ENCODE results near the gene AGR2. TPM values are rescaled to one million over a fixed set of nuclear protein-coding genes. Genes with fewer than 3 reads are reported as not detected.
"Not testable (repeated sequence)": the region's sequence is repeated elsewhere in the genome, so short reads cannot be mapped to it uniquely, and the experiment has no call there.

Gene AGR2
- total RNA-seq, 1 donor from 2014 or later = 25.8 TPM

DNA sequence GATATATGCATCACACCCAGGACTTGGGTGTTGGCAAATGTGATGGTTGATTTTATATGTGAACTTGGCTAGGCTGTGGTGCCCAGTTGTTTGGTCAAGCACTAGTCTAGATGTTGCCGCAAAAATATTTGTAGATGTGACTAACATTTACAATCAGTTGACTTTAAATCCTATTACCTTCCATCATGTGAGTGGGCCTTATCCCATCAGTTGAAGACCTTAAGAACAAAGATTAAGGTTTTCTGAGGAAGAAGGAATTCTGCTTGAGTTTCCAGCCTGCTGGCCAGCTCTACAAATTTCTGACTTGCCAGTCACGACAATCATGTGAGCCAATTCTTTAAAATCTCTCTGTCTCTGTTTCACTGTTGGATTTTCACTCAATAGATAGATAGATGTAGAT lies 30.9 kb downstream of the AGR2 start:
- Mint-ChIP-seq H3K27me3 (no peaks in the 10 kb centered on the region), H3K36me3 (ENCODE audit: insufficient read depth) (peaks cover 4% of the 10 kb centered on the region), H3K4me3 (ENCODE audit: low read depth) (no peak overlapping the region), H3K9me3 (ENCODE audit: low read depth) (no peaks in the 10 kb centered on the region), H3K4me1 (ENCODE audit: low read depth) (peaks cover 15% of the 10 kb centered on the region), H3K27ac (no peak overlapping the region)
- no peak for TF ChIP-seq CTCF (IDR thresholded peaks at IDR 0.05; ENCODE audit: unreplicated experiment)
- DNase-seq (ENCODE audit: low spot score, unreplicated experiment) = no peak

DNA sequence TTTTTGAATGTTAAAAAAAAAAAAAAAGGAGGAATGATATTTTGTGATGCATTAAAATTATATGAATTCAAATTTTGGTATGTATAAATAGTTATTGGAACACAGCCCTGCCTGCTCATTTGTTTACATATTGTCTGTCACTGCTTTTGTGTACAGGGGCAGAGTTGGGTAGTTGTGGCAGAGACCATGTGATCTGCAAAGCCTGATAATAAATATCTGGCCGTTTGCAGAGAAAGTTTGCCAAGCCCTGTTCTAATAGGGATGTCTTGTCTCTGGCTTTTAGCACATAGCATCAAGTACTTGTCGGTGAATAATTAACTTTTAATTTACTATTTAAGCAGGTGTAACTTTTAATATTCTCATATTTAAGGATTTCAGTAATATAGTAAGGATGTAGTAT lies 31.5 kb downstream of the AGR2 start:
- Mint-ChIP-seq H3K4me3 (ENCODE audit: low read depth) (no peak overlapping the region), H3K9me3 (ENCODE audit: low read depth) (no peaks in the 10 kb centered on the region), H3K27ac (no peak overlapping the region), H3K27me3 (no peaks in the 10 kb centered on the region), H3K4me1 (ENCODE audit: low read depth) (peaks cover 15% of the 10 kb centered on the region), H3K36me3 (ENCODE audit: insufficient read depth) (peaks cover 4% of the 10 kb centered on the region)
- no peak for TF ChIP-seq CTCF (IDR thresholded peaks at IDR 0.05; ENCODE audit: unreplicated experiment)
- DNase-seq (ENCODE audit: low spot score, unreplicated experiment) = no peak

DNA sequence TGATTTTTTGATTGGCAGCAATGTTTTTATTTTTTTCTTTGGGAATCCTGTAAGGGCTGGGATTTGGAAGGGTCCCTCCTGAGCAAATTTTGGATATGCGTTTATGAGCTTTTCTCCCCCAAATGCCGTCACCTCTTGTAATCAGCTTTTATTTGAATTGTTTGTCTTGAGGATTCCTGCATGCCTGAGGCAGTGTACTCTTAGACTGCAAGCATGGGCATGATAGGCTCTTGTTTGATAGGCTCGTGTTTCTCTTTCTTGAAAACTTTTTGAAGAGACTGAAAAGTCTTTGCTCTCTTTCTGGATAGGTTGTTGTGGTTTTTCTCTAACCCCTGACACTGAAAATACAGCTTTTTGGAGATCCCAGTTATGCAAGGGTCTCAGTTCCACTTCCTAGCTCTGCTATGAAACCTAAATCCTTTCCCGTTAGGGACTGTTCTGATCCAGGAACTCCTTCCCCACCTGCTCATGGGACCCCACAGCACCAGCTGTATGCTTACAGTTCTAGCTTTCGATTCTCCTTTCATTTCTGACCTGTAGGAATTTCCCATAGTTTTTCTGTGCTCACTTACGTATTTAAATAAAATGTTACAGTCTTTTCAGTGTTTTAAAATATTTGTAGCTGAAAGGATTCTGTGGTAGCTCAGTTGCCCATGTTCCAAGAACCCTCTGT lies 34.0 kb downstream of the AGR2 start:
- H3K4me1 Mint-ChIP-seq (ENCODE audit: low read depth) = peaks cover 14% of the 10 kb centered on the region
- H3K27me3 Mint-ChIP-seq = no peaks in the 10 kb centered on the region
- peak overlapping the region; percentile 26 for H3K27ac Mint-ChIP-seq
- no peak overlapping the region for H3K4me3 Mint-ChIP-seq (ENCODE audit: low read depth)
- no peak for TF ChIP-seq CTCF (IDR thresholded peaks at IDR 0.05; ENCODE audit: unreplicated experiment)
- no peaks in the 10 kb centered on the region for H3K9me3 Mint-ChIP-seq (ENCODE audit: low read depth)
- DNase-seq (ENCODE audit: low spot score, unreplicated experiment) = no peak
- H3K36me3 Mint-ChIP-seq (ENCODE audit: insufficient read depth) = peaks cover 5% of the 10 kb centered on the region

GRCh38 chr7:16769994-16770393 lies 34.8 kb downstream of the AGR2 start:
- not testable (repeated sequence) for DNase-seq (ENCODE audit: low spot score, unreplicated experiment); H3K4me3 Mint-ChIP-seq (ENCODE audit: low read depth); H3K36me3 Mint-ChIP-seq (ENCODE audit: insufficient read depth); H3K27me3 Mint-ChIP-seq; H3K9me3 Mint-ChIP-seq (ENCODE audit: low read depth); H3K27ac Mint-ChIP-seq
- peaks cover 14% of the 10 kb centered on the region for H3K4me1 Mint-ChIP-seq (ENCODE audit: low read depth)

- Mint-ChIP-seq H3K4me3 (ENCODE audit: low read depth) (no peak overlapping the region), H3K4me1 (ENCODE audit: low read depth) (peaks cover 11% of the 10 kb centered on the region), H3K9me3 (ENCODE audit: low read depth) (peaks cover 14% of the 10 kb centered on the region), H3K36me3 (ENCODE audit: insufficient read depth) (peaks cover 26% of the 10 kb centered on the region), H3K27me3 (no peaks in the 10 kb centered on the region), H3K27ac (peak overlapping the region; percentile 62)
- DNase-seq (ENCODE audit: low spot score, unreplicated experiment) = no peak
- no peak for TF ChIP-seq CTCF (IDR thresholded peaks at IDR 0.05; ENCODE audit: unreplicated experiment)
Measured at GRCh38 chr7:16765436-16765859, 39.4 kb downstream of the AGR2 start.

GRCh38 chr7:16764942-16765341 lies 39.9 kb downstream of the AGR2 start:
- H3K9me3 Mint-ChIP-seq (ENCODE audit: low read depth) = peaks cover 14% of the 10 kb centered on the region
- DNase-seq (ENCODE audit: low spot score, unreplicated experiment) = no peak
- H3K27me3 Mint-ChIP-seq = no peaks in the 10 kb centered on the region
- H3K27ac Mint-ChIP-seq = peak overlapping the region; percentile 62
- no peak for TF ChIP-seq CTCF (IDR thresholded peaks at IDR 0.05; ENCODE audit: unreplicated experiment)
- H3K36me3 Mint-ChIP-seq (ENCODE audit: insufficient read depth) = peaks cover 28% of the 10 kb centered on the region
- H3K4me3 Mint-ChIP-seq (ENCODE audit: low read depth) = no peak overlapping the region
- peaks cover 12% of the 10 kb centered on the region for H3K4me1 Mint-ChIP-seq (ENCODE audit: low read depth)

All from progenitor cell of endocrine pancreas (in vitro differentiated cells).